NOMO-1 (cell line): ENCODE data around the gene CTAG1A.
"Not testable (repeated sequence)": the region's sequence is repeated elsewhere in the genome, so short reads cannot be mapped to it uniquely, and the experiment has no call there.

Source experiments
- DNase-seq, 2 experiments: peaks; one replicate each; lab custom pipeline; 2025; ENCODE audit not compliant: unreplicated experiment in 2 of 2; lab: John Stamatoyannopoulos, UW

CTAG1A gene

DNA sequence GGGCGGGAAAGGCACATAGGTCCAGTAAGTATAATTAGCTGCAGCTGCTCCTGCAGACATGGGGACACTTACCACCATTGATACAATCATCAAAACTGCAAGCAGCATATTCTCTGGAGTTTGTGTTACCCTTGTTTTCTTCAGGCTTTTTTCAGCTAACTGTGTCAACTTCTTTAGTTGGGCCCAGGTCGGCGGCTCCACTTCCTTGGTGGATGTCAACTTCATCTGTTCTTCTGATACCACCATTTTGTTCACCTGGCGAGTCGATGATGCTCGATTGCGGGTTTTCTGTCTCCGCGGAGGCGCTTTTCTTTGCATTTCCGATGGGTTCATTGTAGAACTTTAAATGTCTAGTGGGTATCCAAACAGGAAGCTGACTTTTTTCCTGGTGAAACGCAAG lies 26.2 kb downstream of the CTAG1A start:
- not testable (repeated sequence) for DNase-seq

GRCh38 chrX:154613586-154613985 lies 28.7 kb downstream of the CTAG1A start:
- not testable (repeated sequence) for DNase-seq

DNA sequence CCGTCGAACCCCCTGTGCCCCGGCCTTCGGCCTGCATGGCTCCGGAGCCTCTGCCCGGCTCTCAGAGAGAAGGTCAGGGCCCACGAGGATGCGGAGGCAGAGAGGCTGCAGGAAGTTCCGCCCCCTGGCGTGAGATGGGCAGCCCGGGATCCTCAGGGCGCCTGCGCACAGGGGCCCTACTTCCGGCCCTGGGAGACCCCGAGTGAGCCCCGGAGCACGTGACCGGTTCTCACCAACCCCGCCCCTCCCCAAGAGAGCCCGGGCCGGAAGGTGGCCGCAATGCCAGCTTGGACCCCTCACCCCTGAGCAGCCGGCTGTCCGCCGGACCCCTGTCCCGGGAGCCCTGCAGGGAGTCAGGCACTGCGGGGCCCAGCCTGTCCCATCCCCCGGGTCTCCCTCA lies 34.2 kb downstream of the CTAG1A start, which contains the start of gene CTAG1B:
TSS of gene CTAG1B (minus strand) at position 101 of the 400 bp plus-strand sequence. CDS start at position 37, 64 bp downstream.
- DNase-seq = not testable (repeated sequence)

DNA sequence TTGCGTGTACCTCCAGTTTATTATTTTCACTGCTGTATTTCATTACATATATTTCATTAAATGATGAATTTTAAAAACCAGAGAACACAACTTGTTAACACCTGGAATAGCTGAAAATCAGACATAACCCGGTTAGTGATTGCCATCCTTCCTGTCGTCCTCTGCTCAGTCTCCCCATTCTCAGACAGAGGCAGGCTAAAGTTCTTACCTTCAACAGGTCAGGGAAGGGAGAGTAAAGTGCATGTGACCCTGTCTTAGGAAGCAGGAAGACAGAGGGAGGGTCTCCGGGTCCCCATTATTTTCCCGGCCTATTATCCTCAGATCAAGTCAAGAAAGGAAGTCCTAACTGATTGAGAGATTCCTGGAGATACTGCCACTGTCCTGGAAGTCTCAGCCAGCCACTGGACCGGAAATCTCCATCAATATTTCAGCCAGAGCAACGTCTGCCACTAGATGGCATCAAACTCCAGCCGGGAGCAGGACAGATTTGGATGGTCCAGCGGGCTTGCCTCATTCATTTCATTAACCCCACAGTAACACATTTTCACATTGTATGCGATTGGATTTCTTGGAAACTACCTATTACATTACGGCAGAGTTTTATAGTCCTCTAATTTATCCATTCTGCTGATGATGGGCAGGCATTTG lies 36.0 kb downstream of the CTAG1A start:
- DNase-seq = not testable (repeated sequence)

GRCh38 chrX:154628960-154629359 lies 44.0 kb downstream of the CTAG1A start:
- DNase-seq = not testable (repeated sequence)

- not testable (repeated sequence) for DNase-seq
These were observed 46.0 kb downstream of the CTAG1A start for GRCh38 chrX:154630949-154631348.

GRCh38 chrX:154633661-154634060 lies 48.7 kb downstream of the CTAG1A start:
- not testable (repeated sequence) for DNase-seq
